GM19023 (cell line): ENCODE results near the gene GIPC1.
"Not testable (repeated sequence)": the region's sequence is repeated elsewhere in the genome, so short reads cannot be mapped to it uniquely, and the experiment has no call there.

Source experiments
- ATAC-seq: cut with Tn5 transposase; IDR thresholded peaks from one replicate; pipeline ENCODE4 v1.9.1; 2021; ENCODE audit warnings: mild to moderate bottlenecking, moderate library complexity; ENCODE audit not compliant: unreplicated experiment

The GIPC1 gene, protein sequence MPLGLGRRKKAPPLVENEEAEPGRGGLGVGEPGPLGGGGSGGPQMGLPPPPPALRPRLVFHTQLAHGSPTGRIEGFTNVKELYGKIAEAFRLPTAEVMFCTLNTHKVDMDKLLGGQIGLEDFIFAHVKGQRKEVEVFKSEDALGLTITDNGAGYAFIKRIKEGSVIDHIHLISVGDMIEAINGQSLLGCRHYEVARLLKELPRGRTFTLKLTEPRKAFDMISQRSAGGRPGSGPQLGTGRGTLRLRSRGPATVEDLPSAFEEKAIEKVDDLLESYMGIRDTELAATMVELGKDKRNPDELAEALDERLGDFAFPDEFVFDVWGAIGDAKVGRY

DNA sequence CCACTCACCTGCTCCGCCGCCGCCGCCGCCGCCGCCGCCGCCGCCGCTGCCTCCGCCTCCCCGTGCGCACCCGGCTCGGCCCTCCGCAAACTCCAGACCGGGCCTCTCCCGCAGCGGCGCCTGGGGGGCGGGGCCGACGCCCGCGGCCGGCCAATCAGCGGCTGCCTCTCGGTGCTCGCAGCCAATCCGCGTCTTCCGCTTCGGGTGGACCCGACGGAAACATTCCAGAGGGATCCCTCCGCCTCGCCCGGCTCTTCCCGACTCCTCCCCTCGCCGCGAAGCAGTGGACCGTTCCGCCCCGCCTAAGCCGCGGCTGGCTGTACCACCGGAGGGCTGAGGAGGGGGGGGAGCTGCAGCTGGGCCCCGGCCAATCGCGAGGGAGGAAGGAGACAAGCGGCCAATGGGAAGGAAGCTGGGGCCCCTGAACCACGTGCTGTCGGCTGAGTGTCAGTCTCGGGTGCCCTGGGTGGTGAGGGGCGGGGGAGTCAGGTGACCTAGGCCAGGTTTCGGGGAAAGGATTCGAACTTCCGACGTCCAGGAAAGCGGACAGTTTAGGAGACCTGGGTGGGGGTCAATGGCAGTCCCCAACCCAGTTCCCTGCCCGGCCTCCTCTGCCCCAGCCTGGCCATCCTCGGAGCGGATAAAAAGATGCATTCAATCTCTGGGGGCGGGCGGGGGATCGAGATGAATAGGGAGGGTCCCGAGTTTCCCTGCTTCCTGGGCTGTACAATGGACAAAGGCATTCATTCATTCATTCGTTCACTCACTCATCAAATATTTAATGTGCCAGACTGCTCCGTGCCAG, at the start of gene GIPC1:
Gene GIPC1 (minus strand): TSS at position 99 of the 805 bp plus-strand sequence. CDS start 13,151 bp downstream, outside the sequence.
- ATAC-seq: peak; percentile 79

DNA sequence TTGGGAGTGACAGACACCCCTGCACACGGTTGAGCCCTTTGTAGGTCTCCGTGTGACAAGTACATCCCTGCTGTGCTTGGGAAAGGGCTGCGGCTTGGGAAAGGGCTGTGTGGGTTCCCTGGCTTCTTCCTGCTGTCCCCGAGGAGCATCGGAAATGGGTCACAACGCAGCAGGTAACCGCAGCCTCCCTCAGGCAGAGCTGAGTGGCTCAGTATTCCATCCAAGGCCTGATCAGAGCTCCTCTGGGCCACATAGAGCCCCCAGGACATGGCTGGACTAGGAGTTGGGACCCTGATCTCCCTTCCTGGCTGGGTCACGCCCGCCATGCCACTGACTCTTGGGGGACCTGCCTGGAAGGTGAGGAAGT, 49.8 kb upstream of the GIPC1 start:
- no peak for ATAC-seq

DNA sequence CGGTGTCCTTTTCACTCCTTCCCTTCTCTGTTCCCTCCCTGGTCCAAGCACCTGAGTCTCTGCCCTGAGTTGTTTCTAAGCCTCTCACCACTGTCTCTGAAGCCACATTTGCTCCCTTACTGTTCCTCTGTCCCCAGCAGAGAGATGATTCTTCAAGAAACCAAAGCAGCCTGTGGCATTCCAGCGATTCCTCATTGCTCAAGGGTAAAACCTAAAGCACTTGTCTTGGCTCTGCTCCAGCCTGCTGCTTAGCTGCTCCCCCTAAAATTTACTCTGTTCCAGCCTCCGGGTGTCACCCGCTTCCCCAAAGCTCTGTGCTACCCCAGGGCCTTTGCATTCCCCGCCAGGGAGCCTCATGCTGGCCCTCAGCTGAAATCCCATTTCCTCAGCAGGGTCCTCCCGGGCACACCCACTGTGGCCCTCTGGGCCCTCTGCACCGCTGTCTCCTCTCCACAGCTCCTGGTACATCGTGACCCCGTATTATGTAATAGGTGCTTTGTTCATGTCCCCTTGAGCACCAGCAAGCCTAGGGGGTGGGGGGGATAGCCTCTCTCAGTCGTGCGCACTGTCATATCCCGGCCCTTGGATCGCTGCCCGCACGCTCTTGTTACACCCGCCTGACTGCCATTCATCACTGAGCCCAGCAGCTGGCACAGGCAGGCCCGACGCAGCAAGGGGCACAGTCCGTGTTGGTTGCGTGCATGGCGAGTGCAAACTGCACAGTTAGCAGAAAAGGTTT, 49.2 kb upstream of the GIPC1 start:
- no peak for ATAC-seq

DNA sequence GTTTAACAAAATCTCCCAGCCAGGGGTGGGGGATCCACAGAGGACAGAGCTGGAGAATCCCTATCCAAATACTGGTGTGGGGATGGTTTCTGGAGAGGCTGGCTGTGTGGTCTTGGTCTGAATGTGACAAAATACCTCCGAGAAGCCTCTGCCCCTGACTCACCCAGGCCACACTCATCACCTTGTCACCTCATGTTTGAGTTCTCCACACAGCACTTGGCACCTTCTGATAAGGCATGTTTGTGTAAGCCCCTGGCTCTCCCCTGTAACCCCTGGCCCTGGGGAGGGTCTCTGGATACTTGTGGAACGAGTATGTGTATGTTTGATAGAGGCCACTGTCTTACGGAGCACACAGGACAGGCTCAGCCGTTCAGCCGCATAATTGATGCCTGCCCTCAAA, 48.1 kb upstream of the GIPC1 start:
- ATAC-seq: no peak

DNA sequence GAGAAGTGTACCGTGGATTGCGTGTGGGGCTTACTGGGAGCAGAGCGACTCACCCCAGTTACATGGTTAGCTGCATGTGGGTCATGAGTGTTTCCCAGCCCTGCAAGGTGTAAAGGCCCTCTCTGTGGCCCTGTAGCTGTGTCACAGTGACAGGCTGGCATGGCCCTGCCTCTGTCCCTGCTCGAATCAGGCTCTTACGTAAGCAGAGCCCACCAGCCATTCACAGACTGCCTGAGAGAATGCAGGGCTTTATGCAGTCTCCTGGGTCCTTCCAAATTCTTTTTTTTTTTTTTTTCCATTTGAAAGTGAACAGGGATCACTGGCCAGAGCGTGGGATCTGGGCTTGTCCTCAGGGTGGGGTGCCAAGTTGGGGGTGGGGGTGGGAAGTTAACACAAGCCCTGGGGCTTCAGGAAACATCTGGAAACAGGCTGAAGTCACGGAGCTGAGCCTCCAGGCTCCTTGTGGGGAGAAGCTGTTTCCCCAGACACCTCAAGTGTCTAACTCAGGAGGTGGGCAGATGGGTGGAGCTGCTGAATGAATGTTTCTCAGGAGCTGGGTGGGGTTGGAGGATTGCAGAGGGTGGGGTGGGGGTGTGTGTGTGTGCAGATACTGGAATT, 46.9 kb upstream of the GIPC1 start:
- no peak for ATAC-seq

DNA sequence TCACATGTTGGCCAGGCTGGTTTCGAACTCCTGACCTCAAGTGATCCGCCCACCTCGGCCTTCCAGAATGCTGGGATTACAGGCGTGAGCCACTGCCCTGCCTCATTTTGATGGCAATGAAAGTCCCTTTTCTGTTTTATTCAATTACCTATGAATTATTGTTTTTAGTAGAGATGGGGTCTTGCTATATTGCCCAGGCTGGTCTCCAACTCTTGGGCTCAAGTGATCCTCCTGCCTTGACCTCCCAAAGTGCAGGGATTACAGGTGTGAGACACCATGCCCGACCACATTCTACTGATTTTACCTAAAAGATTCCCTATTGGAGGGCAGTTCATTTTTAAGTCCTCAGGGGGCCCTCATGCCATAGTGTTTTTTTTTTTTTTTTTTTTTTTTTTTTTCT, 46.1 kb upstream of the GIPC1 start:
- not testable (repeated sequence) for ATAC-seq

DNA sequence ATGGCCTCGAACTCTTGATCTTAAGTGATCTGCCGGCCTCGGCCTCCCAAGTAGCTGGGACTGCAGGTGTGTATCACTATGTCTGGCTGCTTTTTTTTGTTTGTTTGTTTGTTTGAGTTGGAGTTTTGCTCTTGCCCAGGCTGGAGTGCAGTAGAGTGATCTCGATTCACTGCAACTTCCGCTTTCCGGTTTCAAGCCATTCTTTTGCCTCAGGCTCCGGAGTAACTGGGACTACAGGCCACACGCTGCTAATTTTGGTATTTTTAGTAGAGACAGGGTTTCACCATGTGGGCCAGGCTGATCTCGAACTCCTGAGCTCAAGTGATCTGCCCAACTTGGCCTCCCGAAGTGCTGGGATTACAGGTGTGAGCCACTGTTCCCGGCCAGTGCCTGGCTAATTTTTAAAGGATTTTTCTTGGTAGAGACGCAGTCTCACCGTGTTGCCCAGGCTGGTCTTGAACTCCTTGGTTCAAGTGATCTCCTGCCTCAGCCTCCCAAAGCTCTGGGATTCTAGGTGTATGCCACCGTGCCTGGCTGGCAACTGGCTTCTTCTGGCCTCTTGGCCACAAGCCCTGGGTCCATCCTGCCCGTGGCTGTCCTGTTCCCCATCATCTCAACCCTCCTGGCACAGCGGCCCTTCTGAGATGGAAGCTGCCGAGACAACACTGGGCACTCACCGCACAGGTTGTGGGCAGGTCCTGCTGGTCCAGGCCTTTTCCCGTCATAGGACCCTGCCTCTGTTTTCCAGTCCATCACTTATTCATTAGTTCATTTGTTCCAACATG, 45.0 kb upstream of the GIPC1 start:
- no peak for ATAC-seq

DNA sequence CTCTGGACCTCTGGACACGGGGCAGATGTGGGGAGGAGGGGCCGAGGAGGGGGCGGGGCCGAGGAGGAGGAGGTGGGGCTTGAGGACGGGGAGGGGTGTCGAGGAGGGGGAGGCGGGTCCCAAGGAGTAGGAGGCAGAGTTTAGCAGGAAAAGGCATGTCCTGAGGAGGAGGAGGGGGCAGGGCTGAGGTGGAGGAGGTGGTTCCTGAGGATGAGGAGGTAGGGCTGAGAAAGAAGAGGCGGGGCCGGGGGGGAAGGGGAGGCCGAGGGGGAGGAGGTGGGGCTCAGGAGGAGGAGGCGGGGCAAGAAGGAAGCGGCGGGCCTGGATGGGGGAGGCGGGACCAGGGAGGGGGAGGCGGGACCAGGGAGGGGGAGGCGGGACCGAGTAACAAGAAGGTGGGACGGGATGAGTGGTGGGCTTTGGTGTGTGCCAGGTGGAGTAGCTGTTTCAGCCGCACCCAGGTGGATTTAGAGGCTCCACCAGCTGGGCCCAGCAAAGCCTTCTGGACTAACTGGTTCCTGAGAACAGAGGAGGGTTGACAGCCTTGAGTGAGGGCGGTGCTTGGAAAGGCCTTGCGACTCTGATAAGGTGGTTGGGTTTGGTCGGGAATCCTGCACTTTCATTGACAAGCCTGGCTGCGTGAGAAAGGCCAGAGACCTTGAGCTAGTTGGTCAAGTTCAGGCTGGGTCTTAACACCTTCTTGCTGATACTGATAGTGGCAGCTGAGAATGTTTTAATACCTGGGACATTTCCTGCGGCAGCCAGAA, 41.2 kb upstream of the GIPC1 start:
- no peak for ATAC-seq

DNA sequence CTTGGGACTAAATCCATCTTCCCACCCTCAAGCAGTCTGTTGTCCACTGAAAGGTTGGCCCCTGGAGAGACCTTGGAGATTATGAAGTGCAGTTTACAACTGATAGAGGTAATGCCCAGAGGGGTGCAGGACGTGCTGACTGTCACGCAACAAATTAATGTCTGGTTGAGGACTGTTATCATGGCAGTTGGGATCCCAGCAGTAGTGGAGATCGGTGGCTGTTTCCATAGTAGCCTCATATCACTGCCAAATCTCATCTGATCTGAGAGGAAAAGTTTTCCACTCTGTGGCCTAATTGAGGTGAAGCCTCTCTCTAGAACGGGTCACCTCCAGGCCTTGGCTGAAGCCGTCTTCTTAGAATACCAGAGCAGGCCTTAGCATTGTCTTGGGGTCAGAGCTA, 37.5 kb upstream of the GIPC1 start:
- ATAC-seq: no peak

DNA sequence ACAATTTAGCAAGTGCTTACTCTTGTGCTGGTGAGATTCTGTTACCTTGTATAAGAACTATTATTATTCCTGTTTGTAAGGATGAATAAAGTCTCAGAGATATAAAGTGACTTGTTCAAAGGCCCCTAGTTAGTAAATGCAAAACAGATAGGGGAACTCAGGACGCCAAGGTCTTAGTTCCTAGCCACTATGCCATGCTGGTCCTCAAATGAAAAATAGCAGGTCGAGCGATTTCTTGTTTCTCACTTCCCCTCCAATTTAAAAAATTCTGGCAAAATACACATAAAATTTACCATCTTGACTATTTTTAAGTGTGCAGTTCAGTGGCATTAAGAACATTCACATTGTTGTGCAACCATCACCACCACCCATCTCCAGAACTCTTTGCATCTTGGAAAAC, 34.6 kb upstream of the GIPC1 start:
- no peak for ATAC-seq

DNA sequence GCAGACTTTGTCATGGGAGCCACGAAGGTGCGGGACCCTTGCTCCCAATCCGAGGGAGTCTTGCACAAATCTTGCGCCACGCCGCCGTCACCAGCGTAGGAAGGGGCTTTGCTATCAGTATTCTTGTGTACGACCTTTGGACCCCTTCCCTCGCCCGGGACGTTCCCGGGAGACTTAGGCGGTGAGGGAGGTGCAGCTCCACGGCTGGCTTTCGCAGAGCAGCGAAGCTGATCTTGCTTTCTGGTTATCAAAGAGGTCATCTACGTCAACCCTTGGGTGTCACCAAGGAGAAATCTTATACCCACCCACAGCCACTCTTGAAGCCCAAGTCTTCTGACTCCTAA, 34.0 kb upstream of the GIPC1 start:
- no peak for ATAC-seq

DNA sequence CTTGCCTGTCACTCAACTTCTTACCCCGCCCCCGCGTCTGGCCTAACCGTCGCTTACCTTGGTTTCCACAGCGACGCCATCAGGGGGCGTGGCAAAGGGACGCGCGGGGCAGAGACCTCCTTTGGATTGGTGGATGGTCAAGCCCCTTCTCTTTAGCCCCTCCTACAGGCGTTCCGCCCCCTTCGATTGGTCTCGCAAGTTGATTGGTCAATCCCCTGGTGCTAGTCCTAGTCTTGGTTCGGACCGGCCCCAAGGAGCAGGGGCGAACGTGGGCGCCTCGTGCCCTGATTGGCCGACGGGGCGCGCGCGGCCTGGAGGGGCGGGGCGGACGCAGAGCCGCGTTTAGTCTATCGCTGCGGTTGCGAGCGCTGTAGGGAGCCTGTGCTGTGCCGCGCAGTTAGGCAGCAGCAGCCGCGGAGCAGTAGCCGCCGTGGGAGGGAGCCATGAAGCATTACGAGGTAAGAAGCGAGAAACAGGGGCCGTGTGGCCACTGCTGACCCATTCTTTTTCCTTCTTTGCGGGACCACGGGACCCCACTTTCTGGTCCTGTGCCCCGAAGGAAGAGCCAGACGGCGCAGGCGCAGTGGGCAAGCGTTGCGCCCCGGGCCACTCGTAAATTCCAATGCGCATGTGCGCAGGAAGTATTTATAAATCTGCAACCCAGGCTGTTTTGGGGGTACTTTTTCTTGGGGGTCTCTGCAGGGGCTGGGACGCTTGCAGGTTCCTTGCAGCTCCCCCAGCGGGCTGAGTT, 33.5 kb upstream of the GIPC1 start, which contains the start of gene TECR:
Gene TECR (plus strand): TSS at position 341 of the 751 bp plus-strand sequence. CDS start 103 bp downstream, at position 444.
- peak; percentile 95 for ATAC-seq

DNA sequence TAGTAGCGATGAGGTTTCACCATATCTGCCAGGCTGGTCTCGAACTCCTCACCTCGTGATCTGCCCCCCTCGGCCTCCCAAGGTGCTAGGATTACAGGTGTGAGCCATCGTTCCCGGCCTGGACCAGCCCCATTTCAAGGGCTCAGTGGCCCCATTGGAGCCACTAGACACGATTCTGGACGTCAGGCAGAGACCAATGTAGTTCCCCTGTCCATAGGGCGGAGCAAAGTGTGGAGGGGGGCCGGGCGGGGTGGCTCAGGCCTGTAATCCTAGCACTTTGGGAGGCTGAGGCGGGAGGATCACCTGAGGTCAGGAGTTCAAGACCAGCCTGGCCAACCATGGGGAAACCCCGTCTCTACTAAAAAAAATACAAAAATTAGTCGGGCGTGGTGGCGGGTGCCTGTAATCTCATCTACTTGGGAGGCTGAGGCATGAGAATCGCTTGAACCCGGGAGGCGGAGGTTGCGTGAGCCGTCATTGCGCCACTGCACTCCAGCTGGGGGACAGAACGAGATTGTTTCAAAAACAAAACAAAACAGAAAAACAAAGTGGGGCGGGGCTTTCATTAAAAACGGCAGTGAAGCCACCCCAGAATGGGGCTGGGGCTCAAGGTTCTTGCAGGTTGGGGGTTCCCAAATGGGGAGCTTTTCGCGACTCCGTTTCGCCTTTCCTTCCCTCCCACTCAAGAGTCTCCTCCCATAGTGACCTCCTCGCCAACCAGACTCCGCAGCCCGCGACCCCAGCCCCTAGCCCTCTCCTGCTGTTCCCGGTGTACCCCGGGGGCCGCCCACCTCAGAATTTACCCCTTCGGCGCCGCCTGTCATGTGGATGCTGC, 32.7 kb upstream of the GIPC1 start:
- no peak for ATAC-seq

DNA sequence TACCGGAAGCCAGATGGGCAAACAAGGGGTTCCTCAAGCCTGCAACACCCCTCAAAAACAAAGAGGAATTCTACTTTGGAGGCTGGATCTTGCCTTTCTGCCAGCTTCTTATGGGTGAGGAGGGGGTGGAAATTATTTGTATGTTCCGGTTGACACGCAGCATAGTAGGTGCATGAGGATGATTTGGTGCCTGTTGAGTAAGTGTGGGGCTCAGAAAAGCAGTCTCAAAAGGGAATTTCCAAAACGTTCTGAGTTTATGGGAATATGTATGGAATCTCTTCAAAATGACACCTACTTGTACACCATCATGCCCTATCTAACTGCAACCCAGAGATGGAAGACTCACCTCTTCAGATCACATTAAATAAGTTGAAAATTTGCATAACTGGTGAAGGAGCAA, 30.5 kb upstream of the GIPC1 start:
- ATAC-seq: no peak

DNA sequence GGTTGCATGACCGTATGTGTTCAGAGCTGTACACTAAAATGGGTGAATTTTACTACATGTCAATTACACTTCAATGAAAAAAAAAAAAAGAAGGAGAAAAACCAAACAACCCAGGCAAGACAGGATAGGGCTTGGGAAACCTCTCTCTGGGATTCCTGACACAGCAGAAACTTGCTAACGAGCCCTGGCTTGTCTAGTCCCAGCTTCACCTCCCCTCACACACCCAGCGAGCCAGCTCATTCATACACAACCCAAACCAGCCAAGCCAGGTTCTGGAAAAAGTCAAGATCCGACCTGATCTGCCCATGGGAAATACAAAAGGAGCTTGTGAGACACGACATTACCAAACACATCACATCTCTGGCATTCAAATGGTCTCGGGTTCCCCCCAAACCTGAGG, 29.8 kb upstream of the GIPC1 start:
- ATAC-seq: no peak

DNA sequence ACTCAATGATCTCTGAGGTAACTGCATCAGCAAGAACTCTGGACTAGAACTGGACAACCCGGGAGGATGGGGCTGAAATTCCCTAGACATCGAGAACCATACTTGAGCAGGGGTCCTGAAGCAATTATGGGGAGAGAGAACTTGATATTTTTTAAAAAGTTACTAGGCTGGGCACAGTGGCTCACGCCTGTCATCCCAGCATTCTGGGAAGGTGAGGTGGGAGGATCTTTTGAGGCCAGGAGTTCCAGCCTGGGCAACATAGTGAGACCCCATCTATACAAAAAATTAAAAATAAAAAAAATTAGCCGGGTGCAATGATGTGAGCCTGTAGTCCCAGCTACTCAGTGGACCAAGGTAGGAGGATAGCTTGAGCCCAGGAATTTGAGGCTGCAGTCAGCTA, 24.6 kb upstream of the GIPC1 start:
- no peak for ATAC-seq

DNA sequence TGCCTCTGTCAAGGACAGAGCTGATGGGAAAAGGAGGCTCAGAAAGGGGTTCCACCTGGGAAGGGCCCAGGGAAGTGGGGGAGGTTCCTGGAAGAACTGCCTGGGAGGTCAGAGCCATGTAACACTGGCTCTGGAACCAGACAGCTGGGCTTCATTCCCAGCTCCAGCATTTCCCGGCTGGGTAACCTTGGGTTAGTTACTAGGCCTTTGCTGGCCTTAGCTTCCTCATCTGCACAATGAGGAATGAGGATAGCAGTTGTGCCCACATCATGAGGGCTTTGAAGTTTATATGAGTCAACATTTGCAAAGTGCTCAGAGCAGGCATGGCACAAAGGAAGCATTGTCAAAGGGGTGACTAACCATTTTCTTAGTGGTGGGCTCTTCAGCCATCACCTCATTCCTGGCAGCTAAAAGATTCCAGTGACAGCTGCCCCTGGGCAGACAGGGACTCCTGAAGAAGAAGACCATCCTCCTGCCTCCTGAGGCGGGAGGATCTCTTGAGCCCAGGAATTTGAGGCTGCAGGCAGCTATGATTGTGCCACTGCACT, 24.0 kb upstream of the GIPC1 start:
- no peak for ATAC-seq
